Left ventricle myocardium inferior (tissue), 1 donor: ENCODE results near the gene ANK3. TPM values are rescaled to one million over a fixed set of nuclear protein-coding genes. Genes with fewer than 3 reads are reported as not detected.

Source experiments
- DNase-seq: peaks from one replicate; pipeline ENCODE4 v3.0.0-alpha.2; 2020
- H3K27ac ChIP-seq: fragments of 200-600 bp; replicated peaks from 2 replicates; pipeline ENCODE4 v1.8.0; 2021
- H3K27me3 ChIP-seq: fragments of 200-600 bp; 2 replicates; pipeline ENCODE4 v1.8.0; 2021; ENCODE audit warnings: low read depth
- H3K36me3 ChIP-seq: fragments of 200-600 bp; 2 replicates; pipeline ENCODE4 v1.8.0; 2021
- H3K4me1 ChIP-seq: fragments of 200-600 bp; 2 replicates; pipeline ENCODE4 v1.8.0; 2021
- H3K4me3 ChIP-seq: fragments of 200-600 bp; 2 replicates; pipeline ENCODE4 v1.8.0; 2021; ENCODE audit warnings: mild to moderate bottlenecking, moderate library complexity
- H3K9me3 ChIP-seq: fragments of 200-600 bp; replicated peaks from 2 replicates; pipeline ENCODE4 v1.8.0; 2021
- CTCF ChIP-seq: fragments of 200-600 bp; IDR thresholded peaks from 2 replicates; pipeline ENCODE4 v1.8.0; 2021; ENCODE audit warnings: antibody characterized with exemption, mild to moderate bottlenecking, borderline replicate concordance
- intact Hi-C: fragments of 100-400 bp; cut with micrococcal nuclease; formaldehyde crosslinking; loops from one replicate; pipeline ENCODE4 v1.11.0; 2022
- total RNA-seq: library from RNA; stranded (reverse); fragmentation: NEBNext Ultra II Directional; extraction: Animal tissue kit (Norgen Biotek cat#: 25700); gene quantifications from one replicate; pipeline ENCODE4 v1.2.1, GENCODE V29; 2021
- donor health status: DM: no; HTN: yes; CAD: no; lungs with severe emphysema.

ANK3 gene
- total RNA-seq, 1 donor from 2014 or later = 179 TPM

GRCh38 chr10:60282771-60283353, 106.8 kb downstream of the ANK3 start:
- no peak for TF ChIP-seq CTCF
- Histone ChIP-seq H3K4me3 (no peak overlapping the region), H3K9me3 (no peaks in the 10 kb centered on the region), H3K36me3 (peaks cover 12% of the 10 kb centered on the region), H3K27me3 (no peaks in the 10 kb centered on the region), H3K27ac (peak overlapping the region; percentile 81), H3K4me1 (peaks cover 68% of the 10 kb centered on the region)
- DNase-seq = no peak
- intact Hi-C loops = no loop called here

GRCh38 chr10:60281792-60282353, 107.8 kb downstream of the ANK3 start:
- Histone ChIP-seq H3K36me3 (peaks cover 22% of the 10 kb centered on the region), H3K4me3 (no peak overlapping the region), H3K4me1 (peaks cover 60% of the 10 kb centered on the region), H3K27ac (peak overlapping the region; percentile 81), H3K27me3 (no peaks in the 10 kb centered on the region), H3K9me3 (no peaks in the 10 kb centered on the region)
- DNase-seq = no peak
- intact Hi-C loops = no loop called here
- no peak for TF ChIP-seq CTCF

- intact Hi-C loops = no loop called here
- no peaks in the 10 kb centered on the region for H3K27me3 ChIP-seq
- peaks cover 24% of the 10 kb centered on the region for H3K36me3 ChIP-seq
- H3K27ac ChIP-seq = peak overlapping the region; percentile 81
- no peak overlapping the region for H3K4me3 ChIP-seq
- DNase-seq = no peak
- peaks cover 63% of the 10 kb centered on the region for H3K4me1 ChIP-seq
- TF ChIP-seq CTCF = no peak
- no peaks in the 10 kb centered on the region for H3K9me3 ChIP-seq
Measured at GRCh38 chr10:60281331-60281730, 108.3 kb downstream of the ANK3 start.

- Histone ChIP-seq H3K27me3 (no peaks in the 10 kb centered on the region), H3K27ac (peak overlapping the region; percentile 81), H3K4me1 (peaks cover 62% of the 10 kb centered on the region), H3K9me3 (no peaks in the 10 kb centered on the region), H3K36me3 (peaks cover 24% of the 10 kb centered on the region), H3K4me3 (no peak overlapping the region)
- DNase-seq = no peak
- intact Hi-C loops = no loop called here
- TF ChIP-seq CTCF = no peak
Measured at GRCh38 chr10:60280475-60280874, 109.2 kb downstream of the ANK3 start.

GRCh38 chr10:60277656-60278055, 112.0 kb downstream of the ANK3 start:
- TF ChIP-seq CTCF = no peak
- Histone ChIP-seq H3K4me3 (no peak overlapping the region), H3K9me3 (no peaks in the 10 kb centered on the region), H3K27ac (no peak overlapping the region), H3K36me3 (peaks cover 32% of the 10 kb centered on the region), H3K4me1 (peaks cover 43% of the 10 kb centered on the region), H3K27me3 (no peaks in the 10 kb centered on the region)
- no peak for DNase-seq
- intact Hi-C loops = no loop called here
